Measurements from ENCODE around the gene TCL1A.

The TCL1A gene

GRCh38 chr14:95698287-95698686, 15.6 kb downstream of the TCL1A start:
- H3K4me3 ChIP-seq (ENCODE audit: low read length) = no peak overlapping the region
- TF ChIP-seq CTCF (IDR thresholded peaks at IDR 0.05; ENCODE audit: insufficient read depth, low read depth, low read length, missing control alignments) = no peak
- DNase-seq (ENCODE audit: low read depth) = no peak

GRCh38 chr14:95697764-95698163, 16.2 kb downstream of the TCL1A start:
- no peak for TF ChIP-seq CTCF (IDR thresholded peaks at IDR 0.05; ENCODE audit: insufficient read depth, low read depth, low read length, missing control alignments)
- no peak overlapping the region for H3K4me3 ChIP-seq (ENCODE audit: low read length)
- no peak for DNase-seq (ENCODE audit: low read depth)

GRCh38 chr14:95696741-95697140, 17.2 kb downstream of the TCL1A start:
- no peak for TF ChIP-seq CTCF (IDR thresholded peaks at IDR 0.05; ENCODE audit: insufficient read depth, low read depth, low read length, missing control alignments)
- no peak for DNase-seq (ENCODE audit: low read depth)
- H3K4me3 ChIP-seq (ENCODE audit: low read length) = no peak overlapping the region

- DNase-seq (ENCODE audit: low read depth) = no peak
- no peak for TF ChIP-seq CTCF (IDR thresholded peaks at IDR 0.05; ENCODE audit: insufficient read depth, low read depth, low read length, missing control alignments)
- no peak overlapping the region for H3K4me3 ChIP-seq (ENCODE audit: low read length)
Measured at GRCh38 chr14:95695913-95696312, 18.0 kb downstream of the TCL1A start.

GRCh38 chr14:95695051-95695450, 18.9 kb downstream of the TCL1A start:
- H3K4me3 ChIP-seq (ENCODE audit: low read length) = no peak overlapping the region
- no peak for DNase-seq (ENCODE audit: low read depth)
- TF ChIP-seq CTCF (IDR thresholded peaks at IDR 0.05; ENCODE audit: insufficient read depth, low read depth, low read length, missing control alignments) = no peak

GRCh38 chr14:95692109-95692508, 21.8 kb downstream of the TCL1A start:
- no peak for DNase-seq (ENCODE audit: low read depth)
- TF ChIP-seq CTCF (IDR thresholded peaks at IDR 0.05; ENCODE audit: insufficient read depth, low read depth, low read length, missing control alignments) = no peak

GRCh38 chr14:95691591-95691990, 22.3 kb downstream of the TCL1A start:
- no peak for TF ChIP-seq CTCF (IDR thresholded peaks at IDR 0.05; ENCODE audit: insufficient read depth, low read depth, low read length, missing control alignments)
- no peak overlapping the region for H3K4me3 ChIP-seq (ENCODE audit: low read length)
- DNase-seq (ENCODE audit: low read depth) = no peak

More at GRCh38 chr14:95692109-95692508, 21.8 kb downstream of the TCL1A start:
- H3K4me3 ChIP-seq (ENCODE audit: low read length) = no peak overlapping the region

All from epithelial cell of esophagus (primary cell).